ENCODE data around the gene KCNJ6. TPM values are rescaled to one million over a fixed set of nuclear protein-coding genes. Genes with fewer than 3 reads are reported as not detected.

The KCNJ6 gene
- polyA plus RNA-seq, 3 donors from 2014 or later: not detected

- peaks cover 8 to 19% (median 11%) of the 10 kb centered on the region in 3 donors for H3K27me3 Mint-ChIP-seq (ENCODE audit: low read depth in 3 of 3)
- peaks cover 22 to 24% of the 10 kb centered on the region in 2 donors for H3K4me1 Mint-ChIP-seq
- H3K4me3 Mint-ChIP-seq: peak overlapping the region; percentile 86 to 98 (median 97)
- peak overlapping the region; percentile 87 to 100 (median 93) for H3K27ac Mint-ChIP-seq
- no peaks in the 10 kb centered on the region for H3K36me3 Mint-ChIP-seq
- DNase-seq: no peak
- H3K9me3 Mint-ChIP-seq: no peaks in the 10 kb centered on the region
Observed at GRCh38 chr21:37561941-37562919, 354.0 kb downstream of the KCNJ6 start.

GRCh38 chr21:37561506-37561905 lies 354.8 kb downstream of the KCNJ6 start:
- Mint-ChIP-seq H3K4me3 (peak overlapping the region in 1 of 5 donors; percentile 3), H3K4me1 (peaks cover 22 to 24% of the 10 kb centered on the region in 2 donors), H3K27me3 (ENCODE audit: low read depth in 3 of 3) (peaks cover 8 to 19% (median 12%) of the 10 kb centered on the region in 3 donors), H3K36me3 (no peaks in the 10 kb centered on the region), H3K27ac (peak overlapping the region in 2 of 6 donors; percentile 50 to 99), H3K9me3 (no peaks in the 10 kb centered on the region)
- no peak for DNase-seq

GRCh38 chr21:37560385-37560784 lies 355.9 kb downstream of the KCNJ6 start:
- Mint-ChIP-seq H3K4me1 (peaks cover 22% of the 10 kb centered on the region in 2 donors), H3K27ac (no peak overlapping the region), H3K27me3 (ENCODE audit: low read depth in 3 of 3) (peaks cover 14 to 19% (median 16%) of the 10 kb centered on the region in 3 donors), H3K9me3 (no peaks in the 10 kb centered on the region), H3K4me3 (no peak overlapping the region), H3K36me3 (no peaks in the 10 kb centered on the region)
- DNase-seq: no peak

GRCh38 chr21:37558676-37559211 lies 357.5 kb downstream of the KCNJ6 start:
- Mint-ChIP-seq H3K27me3 (ENCODE audit: low read depth in 3 of 3) (peaks cover 6 to 13% (median 8%) of the 10 kb centered on the region in 3 donors), H3K27ac (no peak overlapping the region), H3K4me3 (no peak overlapping the region), H3K4me1 (peaks cover 7 to 8% of the 10 kb centered on the region in 2 donors), H3K9me3 (no peaks in the 10 kb centered on the region), H3K36me3 (no peaks in the 10 kb centered on the region)
- no peak for DNase-seq
